ENCODE results near the gene PLA2G4D. TPM values are rescaled to one million over a fixed set of nuclear protein-coding genes. Genes with fewer than 3 reads are reported as not detected.

Gene PLA2G4D
- total RNA-seq, 2 experiments from 2014 or later = not detected

GRCh38 chr15:42069496-42070278 lies 24.7 kb downstream of the PLA2G4D start:
- peaks cover 3% of the 10 kb centered on the region for H3K9me3 Mint-ChIP-seq
- ATAC-seq (ENCODE audit: low read depth) = no peak

GRCh38 chr15:42069025-42069424 lies 25.3 kb downstream of the PLA2G4D start:
- peaks cover 2% of the 10 kb centered on the region for H3K4me1 Mint-ChIP-seq
- H3K36me3 Mint-ChIP-seq = no peaks in the 10 kb centered on the region
- ATAC-seq (ENCODE audit: low read depth) (no peak), DNase-seq (no peak)
- H3K9me3 Mint-ChIP-seq = peaks cover 3% of the 10 kb centered on the region
- no peak overlapping the region for H3K4me3 Mint-ChIP-seq
- POLR2A ChIA-PET = no interaction called here
- no peak overlapping the region for H3K27ac Mint-ChIP-seq
- peaks cover 14% of the 10 kb centered on the region for H3K27me3 Mint-ChIP-seq

More at GRCh38 chr15:42069496-42070278, 24.7 kb downstream of the PLA2G4D start:
- Mint-ChIP-seq H3K27ac (no peak overlapping the region), H3K4me1 (peaks cover 2% of the 10 kb centered on the region), H3K4me3 (no peak overlapping the region), H3K27me3 (peaks cover 16% of the 10 kb centered on the region), H3K36me3 (no peaks in the 10 kb centered on the region)
- no peak for DNase-seq
- POLR2A ChIA-PET = no interaction called here

- ATAC-seq (ENCODE audit: low read depth) = no peak
- peaks cover 3% of the 10 kb centered on the region for H3K9me3 Mint-ChIP-seq
- peaks cover 13% of the 10 kb centered on the region for H3K27me3 Mint-ChIP-seq
- H3K27ac Mint-ChIP-seq = no peak overlapping the region
- H3K36me3 Mint-ChIP-seq = no peaks in the 10 kb centered on the region
- peaks cover 2% of the 10 kb centered on the region for H3K4me1 Mint-ChIP-seq
- POLR2A ChIA-PET = no interaction called here
- no peak overlapping the region for H3K4me3 Mint-ChIP-seq
- DNase-seq = no peak
Observed at GRCh38 chr15:42068601-42069000, 25.8 kb downstream of the PLA2G4D start.

DNA sequence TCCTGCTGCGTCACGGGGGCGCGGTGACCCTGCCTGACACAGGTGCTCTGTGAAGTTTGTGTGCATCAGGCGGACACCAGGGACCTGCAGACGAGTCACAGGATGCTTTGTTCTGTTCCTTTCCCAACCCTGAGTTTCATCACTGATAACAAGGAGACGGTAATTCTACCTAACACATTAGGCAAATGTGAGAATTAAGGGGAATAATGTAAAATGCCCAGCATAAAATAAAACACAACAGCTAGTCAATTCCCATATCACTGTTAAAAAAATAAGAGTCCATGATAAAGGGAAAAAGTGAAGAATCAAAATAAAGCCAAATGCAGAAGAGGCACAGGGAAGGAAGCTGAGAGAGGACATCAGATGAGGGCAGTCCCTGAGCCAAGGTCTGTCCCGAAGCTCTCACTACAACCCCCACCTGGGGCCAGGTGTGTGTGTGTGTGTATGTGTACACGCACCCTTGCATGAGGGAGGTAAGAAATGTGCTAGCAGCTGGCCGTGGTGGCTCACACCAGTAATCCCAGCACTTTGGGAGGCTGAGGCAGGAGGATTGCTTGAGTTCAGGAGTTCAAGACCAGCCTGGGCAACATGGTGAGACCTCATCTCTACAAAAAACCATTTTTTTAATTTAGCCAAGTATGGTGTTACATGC lies 27.5 kb downstream of the PLA2G4D start:
- Mint-ChIP-seq H3K4me1 (peaks cover 2% of the 10 kb centered on the region), H3K27ac (no peak overlapping the region), H3K4me3 (no peak overlapping the region), H3K36me3 (no peaks in the 10 kb centered on the region), H3K27me3 (peaks cover 13% of the 10 kb centered on the region), H3K9me3 (peaks cover 3% of the 10 kb centered on the region)
- POLR2A ChIA-PET = no interaction called here
- no peak for DNase-seq
- ATAC-seq (ENCODE audit: low read depth) = no peak

DNA sequence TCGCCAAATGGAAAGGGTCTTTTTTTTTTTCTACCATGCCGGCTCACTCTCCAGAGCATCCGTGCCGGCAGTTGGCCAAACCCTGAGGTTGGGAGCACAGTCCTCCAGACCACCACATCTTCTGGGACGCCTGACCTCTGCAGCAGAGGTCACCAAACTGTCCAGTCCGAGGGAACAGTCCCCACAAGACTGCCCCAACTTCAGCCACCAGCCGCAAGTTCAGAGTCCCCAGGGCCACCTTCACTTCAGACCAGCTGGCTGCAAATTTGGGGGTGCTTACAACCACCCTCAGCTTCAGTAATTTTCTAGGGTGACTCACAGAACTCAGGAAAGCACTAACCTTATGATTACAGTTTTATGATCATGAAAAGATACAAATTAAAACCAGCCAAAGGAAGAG lies 28.9 kb downstream of the PLA2G4D start:
- Mint-ChIP-seq H3K27me3 (peaks cover 13% of the 10 kb centered on the region), H3K27ac (no peak overlapping the region), H3K9me3 (peaks cover 3% of the 10 kb centered on the region), H3K4me3 (no peak overlapping the region), H3K36me3 (no peaks in the 10 kb centered on the region), H3K4me1 (peaks cover 2% of the 10 kb centered on the region)
- ATAC-seq (ENCODE audit: low read depth) = no peak
- POLR2A ChIA-PET = no interaction called here
- no peak for DNase-seq

- POLR2A ChIA-PET = no interaction called here
- Mint-ChIP-seq H3K36me3 (no peaks in the 10 kb centered on the region), H3K27ac (no peak overlapping the region), H3K9me3 (peaks cover 3% of the 10 kb centered on the region), H3K4me1 (peaks cover 2% of the 10 kb centered on the region), H3K4me3 (no peak overlapping the region), H3K27me3 (peaks cover 13% of the 10 kb centered on the region)
- ATAC-seq (ENCODE audit: low read depth) (peak; percentile 22), DNase-seq (no peak)
Observed at GRCh38 chr15:42065033-42065432, 29.3 kb downstream of the PLA2G4D start.

- Mint-ChIP-seq H3K27me3 (peaks cover 14% of the 10 kb centered on the region), H3K36me3 (no peaks in the 10 kb centered on the region), H3K27ac (no peak overlapping the region), H3K9me3 (peaks cover 3% of the 10 kb centered on the region), H3K4me3 (no peak overlapping the region), H3K4me1 (peaks cover 2% of the 10 kb centered on the region)
- ATAC-seq (ENCODE audit: low read depth) = no peak
- POLR2A ChIA-PET = no interaction called here
- DNase-seq = no peak
Observed at GRCh38 chr15:42064271-42064670, 30.1 kb downstream of the PLA2G4D start.

DNA sequence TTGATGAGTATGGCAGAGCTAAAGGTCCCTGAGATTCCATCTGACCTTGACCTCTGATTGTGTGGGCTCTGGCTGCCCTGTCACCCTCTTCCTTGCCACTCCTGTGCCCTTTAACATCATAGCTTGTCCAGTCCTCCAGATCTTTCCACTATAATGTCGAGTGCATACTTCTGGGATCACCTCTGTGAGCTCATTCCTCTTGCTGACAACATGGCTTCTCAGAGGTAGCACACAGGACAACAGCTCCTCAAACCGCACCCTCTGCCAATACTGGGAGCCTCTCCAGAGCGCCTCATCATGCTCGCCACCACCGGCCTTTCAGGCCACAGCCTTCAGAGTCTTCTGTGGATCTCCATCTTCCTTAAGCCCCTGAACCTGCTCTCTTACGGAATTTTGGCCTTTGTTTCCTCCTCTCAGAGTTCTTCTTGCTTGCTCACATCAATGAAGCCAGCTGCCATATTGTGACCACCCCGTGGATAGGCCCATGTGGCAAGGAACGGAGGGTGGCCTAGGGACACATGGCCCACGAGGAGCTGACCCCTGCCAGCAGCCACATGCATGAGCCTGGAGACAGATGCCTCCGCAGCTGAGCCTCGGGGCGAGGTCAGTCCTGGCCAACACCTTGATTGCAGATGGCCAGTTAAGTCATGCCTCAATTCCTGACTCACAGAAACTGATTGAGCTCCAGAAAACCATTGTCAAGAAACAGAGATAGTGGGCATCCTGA lies 31.1 kb downstream of the PLA2G4D start:
- Mint-ChIP-seq H3K9me3 (peaks cover 3% of the 10 kb centered on the region), H3K36me3 (no peaks in the 10 kb centered on the region), H3K27me3 (peaks cover 18% of the 10 kb centered on the region), H3K27ac (no peak overlapping the region), H3K4me3 (no peak overlapping the region), H3K4me1 (peaks cover 2% of the 10 kb centered on the region)
- ATAC-seq (ENCODE audit: low read depth) (no peak), DNase-seq (no peak)
- POLR2A ChIA-PET = no interaction called here

DNA sequence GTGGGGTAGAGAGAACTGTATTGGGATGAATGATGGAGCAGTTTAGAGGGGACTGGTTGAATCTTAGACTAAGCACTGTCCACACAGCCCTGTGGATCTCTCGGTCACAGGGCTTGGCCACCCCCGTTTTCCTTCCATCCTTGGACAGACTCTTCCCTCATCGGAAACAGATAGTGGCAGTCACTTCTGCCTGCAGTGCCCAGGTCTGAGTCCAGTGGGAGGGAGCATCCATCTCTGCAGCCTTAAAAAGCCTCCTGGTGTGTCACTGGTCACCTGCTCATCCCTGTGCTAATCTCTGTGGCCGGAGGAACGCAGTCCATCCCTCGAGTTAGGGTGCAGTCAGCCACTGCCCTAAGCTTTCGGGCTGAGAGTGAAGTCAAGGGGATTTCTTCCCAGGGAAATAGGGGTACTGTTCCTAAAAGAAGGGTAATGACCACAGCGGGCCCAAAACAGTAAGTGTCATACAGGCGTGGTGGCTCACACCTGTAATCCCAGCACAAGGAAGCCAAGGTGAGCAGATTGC lies 32.0 kb downstream of the PLA2G4D start:
- ATAC-seq (ENCODE audit: low read depth) (no peak), DNase-seq (no peak)
- Mint-ChIP-seq H3K27ac (no peak overlapping the region), H3K36me3 (no peaks in the 10 kb centered on the region), H3K27me3 (peaks cover 25% of the 10 kb centered on the region), H3K4me1 (peaks cover 2% of the 10 kb centered on the region), H3K9me3 (no peaks in the 10 kb centered on the region), H3K4me3 (no peak overlapping the region)
- POLR2A ChIA-PET = no interaction called here

DNA sequence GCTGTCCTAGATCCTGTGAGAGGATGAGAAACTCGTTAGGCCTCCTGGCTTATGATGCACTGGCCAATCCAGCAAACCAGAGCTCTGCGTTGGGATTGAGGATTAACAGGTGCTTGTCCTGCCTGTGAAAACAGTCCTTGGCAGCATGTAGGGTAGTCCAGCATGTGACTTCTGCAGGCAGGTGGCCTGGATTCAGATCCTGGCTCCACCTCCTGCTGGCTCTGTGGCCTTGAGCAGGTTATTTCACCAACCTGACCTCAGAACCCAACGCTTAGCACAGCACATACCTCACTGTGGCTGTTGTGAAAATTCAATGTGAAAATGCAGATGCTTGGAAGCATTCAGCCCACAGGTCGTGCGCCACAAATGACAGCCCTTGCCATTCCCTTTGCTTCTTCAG lies 33.6 kb downstream of the PLA2G4D start:
- Mint-ChIP-seq H3K27me3 (peaks cover 29% of the 10 kb centered on the region), H3K9me3 (no peaks in the 10 kb centered on the region), H3K4me1 (peaks cover 8% of the 10 kb centered on the region), H3K4me3 (no peak overlapping the region), H3K27ac (no peak overlapping the region), H3K36me3 (no peaks in the 10 kb centered on the region)
- POLR2A ChIA-PET = no interaction called here
- no peak for DNase-seq
- no peak for ATAC-seq (ENCODE audit: low read depth)

GRCh38 chr15:42060477-42060763 lies 33.9 kb downstream of the PLA2G4D start:
- Mint-ChIP-seq H3K4me3 (no peak overlapping the region), H3K27me3 (peaks cover 32% of the 10 kb centered on the region), H3K9me3 (no peaks in the 10 kb centered on the region), H3K36me3 (no peaks in the 10 kb centered on the region), H3K27ac (no peak overlapping the region), H3K4me1 (peaks cover 8% of the 10 kb centered on the region)
- DNase-seq = no peak
- POLR2A ChIA-PET = no interaction called here
- no peak for ATAC-seq (ENCODE audit: low read depth)

GRCh38 chr15:42059661-42060476 lies 34.5 kb downstream of the PLA2G4D start:
- DNase-seq (peak; percentile 74), ATAC-seq (ENCODE audit: low read depth) (no peak)
- no peaks in the 10 kb centered on the region for H3K36me3 Mint-ChIP-seq
- H3K4me3 Mint-ChIP-seq = no peak overlapping the region
- no peak overlapping the region for H3K27ac Mint-ChIP-seq
- peaks cover 8% of the 10 kb centered on the region for H3K4me1 Mint-ChIP-seq
- POLR2A ChIA-PET = no interaction called here
- peaks cover 37% of the 10 kb centered on the region for H3K27me3 Mint-ChIP-seq
- H3K9me3 Mint-ChIP-seq = no peaks in the 10 kb centered on the region

- no peak for DNase-seq
- ATAC-seq (ENCODE audit: low read depth) = no peak
- H3K4me3 Mint-ChIP-seq = no peak overlapping the region
- H3K4me1 Mint-ChIP-seq = peaks cover 8% of the 10 kb centered on the region
- POLR2A ChIA-PET = no interaction called here
- peaks cover 40% of the 10 kb centered on the region for H3K27me3 Mint-ChIP-seq
- no peaks in the 10 kb centered on the region for H3K9me3 Mint-ChIP-seq
- H3K36me3 Mint-ChIP-seq = no peaks in the 10 kb centered on the region
- no peak overlapping the region for H3K27ac Mint-ChIP-seq
Observed at GRCh38 chr15:42058791-42059190, 35.6 kb downstream of the PLA2G4D start.
